ENCODE results near the gene ASXL3. TPM values are rescaled to one million over a fixed set of nuclear protein-coding genes. Genes with fewer than 3 reads are reported as not detected.

Gene ASXL3
- polyA plus RNA-seq, 3 donors: not detected

GRCh38 chr18:33612632-33613031, 34.6 kb downstream of the ASXL3 start:
- no peak overlapping the region for H3K27ac Mint-ChIP-seq
- no CpG with 5 or more reads among the region's 3 CpGs for WGBS (ENCODE audit: insufficient coverage)
- H3K9me3 Mint-ChIP-seq: peaks cover 0 to 3% (median 0%) of the 10 kb centered on the region in 7 donors
- no peak overlapping the region for H3K9ac ChIP-seq (ENCODE audit: insufficient read depth, low read length, poor library complexity, severe bottlenecking)
- no peaks in the 10 kb centered on the region for H3K9me3 ChIP-seq (replicated peaks in 1 of 2; ENCODE audit: control insufficient read depth in 1 of 2, insufficient read depth in 1 of 2, low read length in 2 of 2)
- H2AFZ ChIP-seq (ENCODE audit: insufficient read depth, low read depth, low read length, poor library complexity, severe bottlenecking): no peak overlapping the region
- no peak for DNase-seq
- H3K36me3 Mint-ChIP-seq: no peaks in the 10 kb centered on the region
- intact Hi-C loops (cut with micrococcal nuclease): no loop called here
- no peaks in the 10 kb centered on the region for H3K79me2 ChIP-seq (ENCODE audit: insufficient read depth, low read length)
- no peaks in the 10 kb centered on the region for H3K36me3 ChIP-seq (replicated peaks in 1 of 2; ENCODE audit: control insufficient read depth in 1 of 2, insufficient read depth in 2 of 2, low read length in 2 of 2)
- no peaks in the 10 kb centered on the region for H3K27me3 ChIP-seq (ENCODE audit: control insufficient read depth in 2 of 2, insufficient read depth in 2 of 2, low read length in 2 of 2)
- H3K4me2 ChIP-seq (replicated peaks; ENCODE audit: extremely low read depth, low read length, poor library complexity, severe bottlenecking): no peak overlapping the region
- H4K20me1 ChIP-seq (ENCODE audit: insufficient read depth, low read length): no peaks in the 10 kb centered on the region
- no peak overlapping the region for H3K4me3 Mint-ChIP-seq
- H3K4me1 Mint-ChIP-seq: no peaks in the 10 kb centered on the region
- H3K4me1 ChIP-seq (ENCODE audit: control insufficient read depth in 1 of 2, insufficient read depth in 2 of 2, low read length in 2 of 2): no peaks in the 10 kb centered on the region
- no peaks in the 10 kb centered on the region for H3K27me3 Mint-ChIP-seq (ENCODE audit: low read depth in 3 of 3)
- no peak overlapping the region for H3K27ac ChIP-seq (ENCODE audit: low read depth in 1 of 2, low read length in 2 of 2)
- no peak for TF ChIP-seq CTCF (IDR thresholded peaks at IDR 0.05)
- no peak overlapping the region for H3K4me3 ChIP-seq (replicated peaks in 1 of 3; ENCODE audit: low read depth in 2 of 3, low read length in 3 of 3)

GRCh38 chr18:33616556-33616955, 38.5 kb downstream of the ASXL3 start:
- H3K36me3 Mint-ChIP-seq: no peaks in the 10 kb centered on the region
- Histone ChIP-seq H3K79me2 (ENCODE audit: insufficient read depth, low read length) (no peaks in the 10 kb centered on the region), H2AFZ (ENCODE audit: insufficient read depth, low read depth, low read length, poor library complexity, severe bottlenecking) (no peak overlapping the region), H3K36me3 (replicated peaks in 1 of 2; ENCODE audit: control insufficient read depth in 1 of 2, insufficient read depth in 2 of 2, low read length in 2 of 2) (no peaks in the 10 kb centered on the region), H3K9ac (ENCODE audit: insufficient read depth, low read length, poor library complexity, severe bottlenecking) (no peak overlapping the region), H3K9me3 (replicated peaks in 1 of 2; ENCODE audit: control insufficient read depth in 1 of 2, insufficient read depth in 1 of 2, low read length in 2 of 2) (no peaks in the 10 kb centered on the region), H3K4me1 (ENCODE audit: control insufficient read depth in 1 of 2, insufficient read depth in 2 of 2, low read length in 2 of 2) (no peaks in the 10 kb centered on the region), H3K4me3 (replicated peaks in 1 of 3; ENCODE audit: low read depth in 2 of 3, low read length in 3 of 3) (no peak overlapping the region), H3K27ac (ENCODE audit: low read depth in 1 of 2, low read length in 2 of 2) (no peak overlapping the region), H3K27me3 (ENCODE audit: control insufficient read depth in 2 of 2, insufficient read depth in 2 of 2, low read length in 2 of 2) (no peaks in the 10 kb centered on the region), H3K4me2 (replicated peaks; ENCODE audit: extremely low read depth, low read length, poor library complexity, severe bottlenecking) (no peak overlapping the region), H4K20me1 (ENCODE audit: insufficient read depth, low read length) (no peaks in the 10 kb centered on the region)
- no peak for DNase-seq
- no peaks in the 10 kb centered on the region for H3K27me3 Mint-ChIP-seq (ENCODE audit: low read depth in 3 of 3)
- TF ChIP-seq CTCF (IDR thresholded peaks at IDR 0.05): no peak
- H3K4me3 Mint-ChIP-seq: no peak overlapping the region
- H3K9me3 Mint-ChIP-seq: peaks cover 0 to 3% (median 0%) of the 10 kb centered on the region in 7 donors
- 71% methylated on average over 1 of the region's 3 CpGs for WGBS (ENCODE audit: insufficient coverage)
- H3K27ac Mint-ChIP-seq: no peak overlapping the region
- intact Hi-C loops (cut with micrococcal nuclease): no loop called here
- no peaks in the 10 kb centered on the region for H3K4me1 Mint-ChIP-seq
